Mesendoderm (in vitro differentiated cells): ENCODE measurements around the gene FAM53B.

Experiments
- DNase-seq: peaks from one replicate; pipeline ENCODE4 v3.0.0; 2013
- H2AK5ac ChIP-seq: 2 replicates; pipeline ENCODE4 v1.6.1; 2013; ENCODE audit warnings: low read length, inconsistent platforms
- H2BK120ac ChIP-seq: 2 replicates; pipeline ENCODE4 v1.6.1; 2013; ENCODE audit warnings: low read depth, mild to moderate bottlenecking, low read length, moderate library complexity, mixed read lengths
- H2BK15ac ChIP-seq: replicated peaks from 2 replicates; pipeline ENCODE4 v1.6.1; 2013; ENCODE audit warnings: low read depth, mild to moderate bottlenecking, moderate library complexity
- H2BK5ac ChIP-seq: 2 replicates; pipeline ENCODE4 v1.6.1; 2013; ENCODE audit warnings: low read length, inconsistent platforms
- H3K18ac ChIP-seq: 2 replicates; pipeline ENCODE4 v1.6.1; 2013; ENCODE audit warnings: mild to moderate bottlenecking, low read length, mixed read lengths
- H3K23ac ChIP-seq: one replicate; pipeline ENCODE4 v1.6.1; 2013; ENCODE audit warnings: low read length
- H3K27ac ChIP-seq: 2 replicates; pipeline ENCODE4 v1.5.1; 2013; ENCODE audit warnings: low read depth, mild to moderate bottlenecking, inconsistent platforms, low read length, moderate library complexity
- H3K27me3 ChIP-seq: 2 replicates; pipeline ENCODE4 v1.6.1; 2013; ENCODE audit warnings: low read length, control low read depth, mild to moderate bottlenecking, inconsistent platforms; ENCODE audit not compliant: insufficient read depth, poor library complexity
- H3K36me3 ChIP-seq: 2 replicates; pipeline ENCODE4 v1.6.1; 2013; ENCODE audit warnings: low read length, inconsistent platforms; ENCODE audit not compliant: control insufficient read depth, insufficient read depth
- H3K4ac ChIP-seq: one replicate; pipeline ENCODE4 v1.6.1; 2013; ENCODE audit warnings: low read depth, mild to moderate bottlenecking, low read length, moderate library complexity
- H3K4me1 ChIP-seq: 2 replicates; pipeline ENCODE4 v1.6.1; 2013; ENCODE audit warnings: low read depth, low read length, inconsistent platforms; ENCODE audit not compliant: control insufficient read depth
- H3K4me2 ChIP-seq: 2 replicates; pipeline ENCODE4 v1.6.1; 2013; ENCODE audit warnings: low read length
- H3K4me3 ChIP-seq: 2 replicates; pipeline ENCODE4 v1.5.1; 2013; ENCODE audit warnings: mild to moderate bottlenecking, low read length
- H3K56ac ChIP-seq: one replicate; pipeline ENCODE4 v1.6.1; 2013; ENCODE audit warnings: low read length
- H3K79me1 ChIP-seq: 2 replicates; pipeline ENCODE4 v1.6.1; 2013; ENCODE audit warnings: low read length, inconsistent platforms
- H3K79me2 ChIP-seq: 2 replicates; pipeline ENCODE4 v1.6.1; 2013; ENCODE audit warnings: mild to moderate bottlenecking, low read length; ENCODE audit not compliant: control insufficient read depth, insufficient read depth
- H3K9ac ChIP-seq: 2 replicates; pipeline ENCODE4 v1.6.1; 2013; ENCODE audit warnings: low read length, inconsistent platforms
- H4K5ac ChIP-seq: one replicate; pipeline ENCODE4 v1.6.1; 2013; ENCODE audit warnings: low read length
- H4K8ac ChIP-seq: one replicate; pipeline ENCODE4 v1.6.1; 2013; ENCODE audit warnings: low read depth, mild to moderate bottlenecking, control low read depth, low read length, moderate library complexity
- WGBS: extraction: QIAGEN DNeasy Blood & Tissue Kit; methylation state at CpG from one replicate; pipeline ENCODE4 v1.1.7; 2013; ENCODE audit warnings: low lambda C conversion rate, missing lambda C conversion rate; ENCODE audit not compliant: insufficient coverage; ENCODE audit errors: extremely low coverage; 5-methylcytosine and 5-hydroxymethylcytosine counted together

The FAM53B gene

DNA sequence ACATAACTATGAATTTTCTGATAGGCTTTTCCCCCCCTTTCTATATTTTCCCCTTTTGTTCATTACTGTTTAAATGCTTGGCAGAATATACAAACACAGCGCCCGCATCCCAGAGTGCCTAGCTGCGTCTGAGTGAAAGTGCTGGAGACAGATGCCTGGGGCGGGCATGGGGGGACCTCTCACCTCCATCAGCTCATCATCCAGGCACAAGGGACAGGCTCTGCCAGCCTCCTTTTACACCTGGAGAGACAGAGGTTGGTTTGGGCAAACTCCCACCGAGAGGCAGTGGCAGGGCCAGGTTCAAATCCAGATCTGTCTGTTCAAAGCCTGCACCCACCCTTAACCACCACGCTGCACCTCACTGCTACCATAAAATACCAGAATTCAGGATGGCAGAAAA lies 104.5 kb downstream of the FAM53B start:
- H3K36me3 ChIP-seq = no peaks in the 10 kb centered on the region
- no peak overlapping the region for H3K27ac ChIP-seq
- no peak overlapping the region for H2BK15ac ChIP-seq
- no peak overlapping the region for H3K4me3 ChIP-seq
- no peak overlapping the region for H3K18ac ChIP-seq
- no peak overlapping the region for H2AK5ac ChIP-seq
- H4K5ac ChIP-seq = no peak overlapping the region
- no CpG with 5 or more reads among the region's 6 CpGs for WGBS
- H3K79me2 ChIP-seq = no peaks in the 10 kb centered on the region
- no peak overlapping the region for H3K4me2 ChIP-seq
- no peak for DNase-seq
- H4K8ac ChIP-seq = no peak overlapping the region
- H2BK5ac ChIP-seq = no peak overlapping the region
- no peak overlapping the region for H3K9ac ChIP-seq
- H3K23ac ChIP-seq = no peak overlapping the region
- no peak overlapping the region for H3K4ac ChIP-seq
- no peak overlapping the region for H2BK120ac ChIP-seq
- H3K4me1 ChIP-seq = no peaks in the 10 kb centered on the region
- no peaks in the 10 kb centered on the region for H3K27me3 ChIP-seq
- H3K79me1 ChIP-seq = peaks cover 2% of the 10 kb centered on the region
- no peak overlapping the region for H3K56ac ChIP-seq

DNA sequence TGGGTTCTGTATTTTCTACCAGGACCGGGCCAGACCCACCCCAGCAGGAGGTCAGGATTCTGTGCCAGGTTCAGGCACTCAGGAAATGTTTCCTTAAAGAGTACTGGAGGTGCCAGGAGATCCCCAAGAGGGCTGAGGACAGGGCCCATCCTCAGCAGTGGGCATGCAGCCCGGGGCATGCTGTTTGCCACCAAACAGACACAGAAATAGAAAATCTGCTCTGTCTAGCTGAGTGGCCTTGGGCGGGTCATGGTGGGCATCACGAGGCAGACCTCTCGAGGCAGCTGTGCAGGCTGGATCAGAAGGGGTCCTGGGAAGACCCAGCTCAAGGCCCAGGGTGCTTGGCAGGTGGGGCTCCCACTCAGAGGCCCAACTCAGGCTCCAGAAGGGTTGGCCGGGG lies 105.0 kb downstream of the FAM53B start:
- Histone ChIP-seq H3K4me3 (no peak overlapping the region), H3K4me2 (no peak overlapping the region), H2BK15ac (no peak overlapping the region), H3K36me3 (no peaks in the 10 kb centered on the region), H3K4ac (no peak overlapping the region), H3K18ac (no peak overlapping the region), H3K9ac (no peak overlapping the region), H3K79me2 (no peaks in the 10 kb centered on the region), H4K5ac (no peak overlapping the region), H2BK120ac (no peak overlapping the region), H3K79me1 (peaks cover 2% of the 10 kb centered on the region), H2BK5ac (no peak overlapping the region), H4K8ac (no peak overlapping the region), H3K27me3 (no peaks in the 10 kb centered on the region), H2AK5ac (no peak overlapping the region), H3K4me1 (no peaks in the 10 kb centered on the region), H3K27ac (no peak overlapping the region), H3K23ac (no peak overlapping the region), H3K56ac (no peak overlapping the region)
- WGBS = no CpG with 5 or more reads among the region's 6 CpGs
- no peak for DNase-seq

DNA sequence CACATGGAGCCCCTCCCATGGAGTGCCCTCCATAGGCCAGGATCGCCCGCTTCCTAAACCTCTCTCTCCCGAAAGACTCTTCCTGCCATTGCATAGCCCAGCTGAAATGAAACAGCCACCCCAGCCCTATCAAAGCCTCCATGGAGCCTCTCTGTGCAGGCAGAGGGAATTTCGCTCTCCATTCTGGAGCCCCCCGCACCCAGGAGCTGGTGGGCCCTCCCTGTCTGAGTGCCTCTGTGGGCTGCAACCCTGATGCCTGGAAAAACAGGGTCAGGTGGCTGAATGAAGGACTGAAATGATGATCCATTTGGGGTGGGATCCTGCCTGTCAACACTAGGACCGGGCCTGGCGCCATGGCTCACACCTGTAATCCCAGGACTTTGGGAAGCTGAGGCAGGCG lies 106.4 kb downstream of the FAM53B start:
- Histone ChIP-seq H3K27ac (no peak overlapping the region), H3K23ac (no peak overlapping the region), H3K4ac (no peak overlapping the region), H3K18ac (no peak overlapping the region), H3K27me3 (no peaks in the 10 kb centered on the region), H3K36me3 (no peaks in the 10 kb centered on the region), H2BK120ac (no peak overlapping the region), H2AK5ac (no peak overlapping the region), H3K79me2 (no peaks in the 10 kb centered on the region), H3K9ac (no peak overlapping the region), H4K5ac (no peak overlapping the region), H4K8ac (no peak overlapping the region), H3K4me2 (no peak overlapping the region), H3K4me1 (no peaks in the 10 kb centered on the region), H3K56ac (no peak overlapping the region), H2BK5ac (no peak overlapping the region), H2BK15ac (no peak overlapping the region), H3K4me3 (no peak overlapping the region), H3K79me1 (peaks cover 2% of the 10 kb centered on the region)
- WGBS = no CpG with 5 or more reads among the region's 8 CpGs
- DNase-seq = no peak

DNA sequence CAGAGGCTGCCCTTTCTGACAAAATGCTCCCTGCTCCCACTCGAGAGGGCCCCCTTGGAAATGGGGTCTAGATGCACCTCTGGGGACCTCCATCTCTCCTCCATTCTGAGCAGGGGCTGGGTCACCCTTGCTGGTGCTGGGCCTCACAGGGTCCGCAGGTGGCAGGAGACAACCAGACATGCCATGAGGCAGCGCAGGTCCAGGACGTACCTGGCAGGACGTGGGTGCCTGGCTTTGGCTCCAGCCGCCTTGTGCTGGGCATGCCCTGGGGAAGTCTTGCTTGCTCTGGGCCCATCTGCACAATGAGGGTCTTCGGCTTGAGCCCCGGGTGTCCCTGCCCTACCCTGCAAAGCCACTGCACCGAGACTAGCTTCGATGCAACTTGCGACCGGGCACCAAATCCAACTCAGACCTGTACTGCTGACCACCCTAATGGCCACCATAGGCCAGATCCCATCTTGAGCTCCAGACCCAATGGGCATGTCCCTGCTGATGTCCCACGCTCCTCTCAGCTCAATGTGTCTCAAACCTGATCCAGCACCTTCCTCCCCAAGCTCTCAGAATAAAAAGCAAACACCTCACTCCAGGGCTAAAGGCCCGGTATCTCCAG lies 107.0 kb downstream of the FAM53B start:
- no peaks in the 10 kb centered on the region for H3K36me3 ChIP-seq
- H3K23ac ChIP-seq = no peak overlapping the region
- no peak overlapping the region for H3K18ac ChIP-seq
- no peak overlapping the region for H2BK120ac ChIP-seq
- H3K4me3 ChIP-seq = no peak overlapping the region
- H3K79me1 ChIP-seq = peaks cover 3% of the 10 kb centered on the region
- no peaks in the 10 kb centered on the region for H3K27me3 ChIP-seq
- H3K4me2 ChIP-seq = no peak overlapping the region
- no peak overlapping the region for H3K27ac ChIP-seq
- H3K56ac ChIP-seq = no peak overlapping the region
- WGBS = no CpG with 5 or more reads among the region's 14 CpGs
- H2AK5ac ChIP-seq = no peak overlapping the region
- DNase-seq = no peak
- no peak overlapping the region for H2BK5ac ChIP-seq
- H3K4ac ChIP-seq = no peak overlapping the region
- H3K79me2 ChIP-seq = no peaks in the 10 kb centered on the region
- no peaks in the 10 kb centered on the region for H3K4me1 ChIP-seq
- H2BK15ac ChIP-seq = no peak overlapping the region
- H3K9ac ChIP-seq = no peak overlapping the region
- H4K8ac ChIP-seq = no peak overlapping the region
- H4K5ac ChIP-seq = no peak overlapping the region

DNA sequence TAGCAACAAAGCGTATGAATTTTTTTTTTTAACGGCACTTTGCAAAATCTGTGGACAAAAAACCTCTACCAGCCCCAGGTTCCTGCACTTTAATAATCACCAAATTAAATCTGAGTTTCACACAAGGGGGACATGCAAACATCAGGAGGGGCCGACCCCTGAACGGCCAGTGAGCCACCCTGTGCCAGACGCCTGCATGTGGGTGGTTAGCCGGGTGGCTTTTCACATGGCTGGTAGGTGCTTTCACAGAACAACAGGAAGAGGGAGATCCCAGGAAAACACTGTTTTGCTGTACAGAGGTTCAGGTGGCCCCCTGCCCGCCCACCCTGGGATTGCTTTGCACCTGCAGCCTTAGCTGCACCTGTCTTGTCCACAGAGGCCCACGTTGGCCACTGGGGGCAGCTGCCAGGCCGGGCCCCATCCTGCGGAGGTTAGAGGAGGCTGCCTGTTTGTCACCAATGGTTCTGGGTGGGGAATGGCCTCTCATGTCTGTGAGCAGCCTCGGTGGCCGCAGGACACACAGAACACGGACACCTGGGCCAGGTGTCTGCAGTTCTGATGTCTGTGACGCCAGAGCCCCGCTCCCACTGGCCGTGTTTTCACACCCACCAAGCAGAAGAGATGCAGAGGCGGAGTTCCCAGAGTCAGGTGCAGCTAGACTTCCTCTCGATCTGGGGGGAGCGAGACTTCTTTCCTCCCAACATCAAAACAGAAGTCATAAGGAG lies 107.7 kb downstream of the FAM53B start:
- no peak overlapping the region for H3K4me2 ChIP-seq
- H3K18ac ChIP-seq = no peak overlapping the region
- no peak overlapping the region for H3K27ac ChIP-seq
- no peak overlapping the region for H4K5ac ChIP-seq
- H3K23ac ChIP-seq = no peak overlapping the region
- no peak overlapping the region for H3K56ac ChIP-seq
- no peak for DNase-seq
- H3K79me1 ChIP-seq = peaks cover 3% of the 10 kb centered on the region
- H2BK15ac ChIP-seq = no peak overlapping the region
- H3K4me1 ChIP-seq = no peaks in the 10 kb centered on the region
- no peak overlapping the region for H2AK5ac ChIP-seq
- H3K4me3 ChIP-seq = no peak overlapping the region
- no peak overlapping the region for H3K9ac ChIP-seq
- no peaks in the 10 kb centered on the region for H3K27me3 ChIP-seq
- H3K79me2 ChIP-seq = no peaks in the 10 kb centered on the region
- WGBS = no CpG with 5 or more reads among the region's 19 CpGs
- H3K4ac ChIP-seq = no peak overlapping the region
- H2BK120ac ChIP-seq = no peak overlapping the region
- no peaks in the 10 kb centered on the region for H3K36me3 ChIP-seq
- no peak overlapping the region for H2BK5ac ChIP-seq
- H4K8ac ChIP-seq = no peak overlapping the region

DNA sequence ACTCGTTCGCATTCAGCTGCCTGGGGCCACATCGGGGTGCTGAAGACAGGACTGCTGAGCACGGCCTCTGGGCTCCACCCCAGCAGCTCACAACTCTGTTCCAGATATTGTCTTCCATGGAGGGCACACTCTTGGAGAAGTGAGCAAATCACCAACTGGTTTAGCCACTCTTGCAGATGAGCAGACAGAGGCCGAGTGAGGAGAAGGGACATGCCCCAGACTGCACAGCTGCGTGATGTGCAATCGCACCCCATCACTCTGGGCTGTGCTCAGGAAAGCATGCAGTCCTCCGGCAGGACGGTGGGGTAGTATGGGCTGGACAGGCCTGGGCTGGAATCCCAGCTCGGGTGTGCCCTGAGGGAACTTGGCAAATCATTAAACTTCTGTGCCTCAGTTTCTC lies 111.6 kb downstream of the FAM53B start:
- H3K79me2 ChIP-seq = no peaks in the 10 kb centered on the region
- no peak overlapping the region for H2BK15ac ChIP-seq
- no peak overlapping the region for H2BK120ac ChIP-seq
- H4K5ac ChIP-seq = no peak overlapping the region
- no peak overlapping the region for H3K27ac ChIP-seq
- peaks cover 1% of the 10 kb centered on the region for H3K79me1 ChIP-seq
- H3K23ac ChIP-seq = no peak overlapping the region
- H3K4ac ChIP-seq = no peak overlapping the region
- no peak overlapping the region for H2AK5ac ChIP-seq
- H3K56ac ChIP-seq = no peak overlapping the region
- H3K18ac ChIP-seq = no peak overlapping the region
- no peaks in the 10 kb centered on the region for H3K4me1 ChIP-seq
- no peaks in the 10 kb centered on the region for H3K36me3 ChIP-seq
- no peak overlapping the region for H3K4me2 ChIP-seq
- no peaks in the 10 kb centered on the region for H3K27me3 ChIP-seq
- no CpG with 5 or more reads among the region's 10 CpGs for WGBS
- no peak overlapping the region for H4K8ac ChIP-seq
- no peak overlapping the region for H3K9ac ChIP-seq
- no peak for DNase-seq
- H3K4me3 ChIP-seq = no peak overlapping the region
- no peak overlapping the region for H2BK5ac ChIP-seq
